ENCODE measurements around the gene NUP153. TPM values are rescaled to one million over a fixed set of nuclear protein-coding genes. Genes with fewer than 3 reads are reported as not detected.

The NUP153 gene
- polyA plus RNA-seq, 1 of the 3 experiments (the other 2 are of a cell fraction) = 10.5 TPM

- Histone ChIP-seq H3K9ac (no peak overlapping the region), H3K36me3 (replicated peaks in 1 of 2; ENCODE audit: control insufficient read depth in 1 of 2, insufficient read depth in 2 of 2, low read length in 1 of 2) (peaks cover 0 to 7% of the 10 kb centered on the region in 2 experiments), H3K27ac (ENCODE audit: low read depth in 2 of 2, low read length in 1 of 2) (peak overlapping the region; percentile 58 to 96), H3K4me3 (ENCODE audit: low read depth in 2 of 2, low read length in 1 of 2) (no peak overlapping the region), H3K9me3 (no peaks in the 10 kb centered on the region), H3K27me3 (ENCODE audit: insufficient read depth) (no peaks in the 10 kb centered on the region), H3K4me1 (ENCODE audit: control insufficient read depth in 1 of 2, insufficient read depth in 2 of 2, low read depth in 1 of 2, low read length in 1 of 2) (peaks cover 3 to 14% of the 10 kb centered on the region in 2 experiments), H3K79me2 (ENCODE audit: insufficient read depth) (peaks cover 84% of the 10 kb centered on the region), H3K9me2 (no peaks in the 10 kb centered on the region), H2AFZ (ENCODE audit: low read depth) (no peak overlapping the region), H4K20me1 (ENCODE audit: insufficient read depth) (peaks cover 65% of the 10 kb centered on the region), H3F3A (replicated peaks; ENCODE audit: insufficient read depth) (peaks cover 26% of the 10 kb centered on the region), H3K4me2 (peak overlapping the region; percentile 94; the same call in 1 of the 2 replicates)
- DNase-seq = no peak
- ChIA-PET POLR2A (no interaction called here), CTCF (interaction anchor here (0.7 to 1.3 kb wide), 3 partner anchors 9 to 27 kb away, joined by 3 to 4 read pairs (median 4); no protein-coding TSS in a partner anchor)
- TF ChIP-seq EP300 (IDR thresholded peaks at IDR 0.05; ENCODE audit: borderline replicate concordance in 1 of 2, low read depth in 1 of 2, low read length in 1 of 2) (peak in 1 of 2 experiments; percentile 61; a peak in 1 of 4 replicates), POLR2AphosphoS5 (IDR thresholded peaks at IDR 0.05; ENCODE audit: low read depth, low read length) (peak; percentile 32; the same call in 1 of the 2 replicates), RFX5 (IDR thresholded peaks at IDR 0.05; ENCODE audit: low read length) (no peak), ZBTB33 (IDR thresholded peaks at IDR 0.05; ENCODE audit: borderline replicate concordance, low read depth) (peak; percentile 31; the same call in 1 of the 2 replicates), SIN3A (IDR thresholded peaks at IDR 0.05; ENCODE audit: borderline replicate concordance, low read depth, low read length) (peak; percentile 74; the same call in 1 of the 2 replicates), PBX3 (IDR thresholded peaks at IDR 0.05) (peak; percentile 88), GABPA (IDR thresholded peaks at IDR 0.05; ENCODE audit: low read depth) (0 out of 2 replicates have a peak, but pooled peaks have one; percentile 21), NFIC (IDR thresholded peaks at IDR 0.05; ENCODE audit: borderline replicate concordance) (peak; percentile 67), SMC3 (IDR thresholded peaks at IDR 0.05; ENCODE audit: low read depth, low read length) (no peak), JUND (IDR thresholded peaks at IDR 0.05) (peak; percentile 72), TCF12 (IDR thresholded peaks at IDR 0.05) (peak; percentile 95), REST (IDR thresholded peaks at IDR 0.05; ENCODE audit: low read depth, low read length) (no peak), FOSL2 (IDR thresholded peaks at IDR 0.05; ENCODE audit: borderline replicate concordance, low read depth) (peak; percentile 46; the same call in 1 of the 2 replicates), CTCF (IDR thresholded peaks at IDR 0.05) (no peak), MAX (IDR thresholded peaks at IDR 0.05; ENCODE audit: low read depth) (0 out of 2 replicates have a peak, but pooled peaks have one; percentile 34)
- 20% methylated on average over 1 of the region's 1 CpG for WGBS (ENCODE audit: low lambda C conversion rate)
Measured at GRCh38 chr6:17703256-17703694, 3.5 kb downstream of the NUP153 start.

All from SK-N-SH (cell line).